Measurements from ENCODE around the gene RABGAP1. TPM values are rescaled to one million over a fixed set of nuclear protein-coding genes. Genes with fewer than 3 reads are reported as not detected.
A peak's percentile ranks its signal among the peaks of the same experiment; 100 is the strongest.

The RABGAP1 gene
- polyA plus RNA-seq, 1 donor from 2014 or later: 67.8 TPM

DNA sequence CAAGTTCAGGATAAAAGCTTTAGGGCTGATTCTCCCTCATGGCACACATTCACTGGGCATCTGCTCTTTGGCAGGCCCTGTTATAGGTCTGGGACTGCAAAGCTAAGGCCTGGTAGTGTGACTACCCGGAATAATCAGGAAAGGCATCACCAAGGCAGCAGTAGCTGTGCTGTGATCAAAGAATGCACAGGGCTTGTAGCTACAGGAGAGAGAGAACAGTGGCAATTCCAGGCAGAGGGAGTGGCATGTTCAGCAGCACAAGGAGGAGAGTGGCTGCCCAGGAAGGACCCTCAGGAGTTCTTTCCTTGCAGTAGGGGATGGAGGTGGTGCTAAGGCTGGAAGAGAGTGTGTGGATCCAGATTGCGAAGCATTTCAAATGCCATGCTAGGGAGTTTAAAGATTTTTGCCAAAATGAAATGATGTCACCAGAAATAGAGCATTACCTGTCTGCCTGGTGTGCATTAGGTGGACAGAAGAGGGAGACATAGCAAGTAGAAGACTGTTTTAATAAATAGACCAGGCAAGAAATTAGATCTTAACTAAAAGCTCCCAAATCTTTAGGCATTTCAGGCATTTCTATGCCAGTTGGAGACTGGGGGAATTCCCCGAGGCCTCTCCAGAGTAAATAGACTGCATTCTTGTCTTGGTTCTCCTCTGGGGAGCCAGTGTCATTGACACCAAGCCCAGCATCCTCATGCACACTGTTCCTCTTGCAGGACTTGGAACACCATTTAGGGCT is 161.7 kb downstream of the RABGAP1 start:
- no peak overlapping the region for H3K4me2 ChIP-seq (ENCODE audit: low read length)
- H3K27ac ChIP-seq (ENCODE audit: low read length): no peak overlapping the region
- H3K4me3 ChIP-seq (ENCODE audit: low read length): no peak overlapping the region
- no peaks in the 10 kb centered on the region for H3F3A ChIP-seq (ENCODE audit: insufficient read depth, low read length, poor library complexity, severe bottlenecking)
- peaks cover 4% of the 10 kb centered on the region for H4K20me1 ChIP-seq (ENCODE audit: insufficient read depth)
- TF ChIP-seq SMC3 (conservative IDR thresholded peaks at IDR 0.05; ENCODE audit: poor library complexity) (peak; percentile 19), TAF1 (IDR thresholded peaks at IDR 0.05; ENCODE audit: low read depth) (no peak)
- peaks cover 20% of the 10 kb centered on the region for H3K36me3 ChIP-seq (ENCODE audit: insufficient read depth, low read length)
- no peaks in the 10 kb centered on the region for H3K27me3 ChIP-seq (ENCODE audit: insufficient read depth, low read depth, low read length)
- H3K9me2 ChIP-seq (ENCODE audit: insufficient read depth, low read length): no peaks in the 10 kb centered on the region
- no peaks in the 10 kb centered on the region for H3K9me3 ChIP-seq (ENCODE audit: low read length)
- H3K9ac ChIP-seq (ENCODE audit: low read length): no peak overlapping the region
- no peak overlapping the region for H2AFZ ChIP-seq (ENCODE audit: low read depth, low read length)
- H3K79me2 ChIP-seq (replicated peaks; ENCODE audit: insufficient read depth, low read length): no peaks in the 10 kb centered on the region

DNA sequence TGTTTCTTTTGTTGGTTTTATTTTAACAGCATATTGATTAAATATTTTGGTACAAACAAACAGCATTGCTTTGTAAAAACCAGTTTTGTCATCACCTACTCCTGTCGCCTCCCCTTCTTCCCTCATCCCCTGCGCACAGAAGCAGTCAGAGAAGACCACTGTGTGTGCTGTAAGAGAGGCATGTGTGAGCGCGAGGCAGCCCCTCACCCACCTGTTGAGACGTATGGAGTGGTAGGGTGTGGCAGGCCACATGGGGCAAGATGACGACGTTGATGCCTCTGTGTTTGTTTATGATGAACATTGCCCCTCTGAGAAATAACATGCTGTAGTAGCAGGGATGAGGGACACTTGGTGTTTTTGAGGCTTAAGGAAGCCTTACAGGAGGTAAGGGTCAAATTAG is 164.0 kb downstream of the RABGAP1 start:
- H3K79me2 ChIP-seq (replicated peaks; ENCODE audit: insufficient read depth, low read length): no peaks in the 10 kb centered on the region
- peaks cover 7% of the 10 kb centered on the region for H3K36me3 ChIP-seq (ENCODE audit: insufficient read depth, low read length)
- peaks cover 4% of the 10 kb centered on the region for H4K20me1 ChIP-seq (ENCODE audit: insufficient read depth)
- H3K27ac ChIP-seq (ENCODE audit: low read length): no peak overlapping the region
- H3K4me3 ChIP-seq (ENCODE audit: low read length): no peak overlapping the region
- H3K27me3 ChIP-seq (ENCODE audit: insufficient read depth, low read depth, low read length): no peaks in the 10 kb centered on the region
- no peaks in the 10 kb centered on the region for H3K9me2 ChIP-seq (ENCODE audit: insufficient read depth, low read length)
- TF ChIP-seq, protein P1, sequence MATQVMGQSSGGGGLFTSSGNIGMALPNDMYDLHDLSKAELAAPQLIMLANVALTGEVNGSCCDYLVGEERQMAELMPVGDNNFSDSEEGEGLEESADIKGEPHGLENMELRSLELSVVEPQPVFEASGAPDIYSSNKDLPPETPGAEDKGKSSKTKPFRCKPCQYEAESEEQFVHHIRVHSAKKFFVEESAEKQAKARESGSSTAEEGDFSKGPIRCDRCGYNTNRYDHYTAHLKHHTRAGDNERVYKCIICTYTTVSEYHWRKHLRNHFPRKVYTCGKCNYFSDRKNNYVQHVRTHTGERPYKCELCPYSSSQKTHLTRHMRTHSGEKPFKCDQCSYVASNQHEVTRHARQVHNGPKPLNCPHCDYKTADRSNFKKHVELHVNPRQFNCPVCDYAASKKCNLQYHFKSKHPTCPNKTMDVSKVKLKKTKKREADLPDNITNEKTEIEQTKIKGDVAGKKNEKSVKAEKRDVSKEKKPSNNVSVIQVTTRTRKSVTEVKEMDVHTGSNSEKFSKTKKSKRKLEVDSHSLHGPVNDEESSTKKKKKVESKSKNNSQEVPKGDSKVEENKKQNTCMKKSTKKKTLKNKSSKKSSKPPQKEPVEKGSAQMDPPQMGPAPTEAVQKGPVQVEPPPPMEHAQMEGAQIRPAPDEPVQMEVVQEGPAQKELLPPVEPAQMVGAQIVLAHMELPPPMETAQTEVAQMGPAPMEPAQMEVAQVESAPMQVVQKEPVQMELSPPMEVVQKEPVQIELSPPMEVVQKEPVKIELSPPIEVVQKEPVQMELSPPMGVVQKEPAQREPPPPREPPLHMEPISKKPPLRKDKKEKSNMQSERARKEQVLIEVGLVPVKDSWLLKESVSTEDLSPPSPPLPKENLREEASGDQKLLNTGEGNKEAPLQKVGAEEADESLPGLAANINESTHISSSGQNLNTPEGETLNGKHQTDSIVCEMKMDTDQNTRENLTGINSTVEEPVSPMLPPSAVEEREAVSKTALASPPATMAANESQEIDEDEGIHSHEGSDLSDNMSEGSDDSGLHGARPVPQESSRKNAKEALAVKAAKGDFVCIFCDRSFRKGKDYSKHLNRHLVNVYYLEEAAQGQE (IDR thresholded peaks at IDR 0.05; ENCODE audit: borderline replicate concordance): no peak
- TF ChIP-seq EP300 (conservative IDR thresholded peaks at IDR 0.05; ENCODE audit: poor library complexity, severe bottlenecking): no peak
- TF ChIP-seq RAD21 (conservative IDR thresholded peaks at IDR 0.05): no peak
- no peak for TF ChIP-seq SMC3 (conservative IDR thresholded peaks at IDR 0.05; ENCODE audit: poor library complexity)
- no peak for TF ChIP-seq TAF1 (IDR thresholded peaks at IDR 0.05; ENCODE audit: low read depth)
- H3K9me3 ChIP-seq (ENCODE audit: low read length): no peaks in the 10 kb centered on the region
- no peak overlapping the region for H3K4me2 ChIP-seq (ENCODE audit: low read length)
- H2AFZ ChIP-seq (ENCODE audit: low read depth, low read length): no peak overlapping the region
- no peak overlapping the region for H3K9ac ChIP-seq (ENCODE audit: low read length)
- no peaks in the 10 kb centered on the region for H3F3A ChIP-seq (ENCODE audit: insufficient read depth, low read length, poor library complexity, severe bottlenecking)

DNA sequence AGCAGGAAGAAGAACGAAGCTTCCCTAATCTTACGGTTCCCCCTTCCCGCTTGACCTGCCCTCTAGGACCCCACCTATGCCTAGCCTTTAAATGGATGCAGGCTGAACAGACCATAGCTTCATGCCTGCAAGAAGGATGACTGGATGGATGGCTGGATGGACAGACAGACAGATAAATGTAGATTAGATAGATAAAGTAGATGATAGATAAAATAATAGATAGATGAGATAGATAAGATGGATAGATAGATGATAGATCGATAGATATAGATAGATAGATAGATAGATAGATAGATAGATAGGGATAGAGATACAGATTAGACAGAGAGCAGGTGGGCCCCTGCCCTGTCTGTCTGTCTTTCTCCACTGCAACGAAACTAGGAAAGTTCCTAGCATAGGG is 164.7 kb downstream of the RABGAP1 start:
- Histone ChIP-seq H3K36me3 (ENCODE audit: insufficient read depth, low read length) (peaks cover 7% of the 10 kb centered on the region), H3K79me2 (replicated peaks; ENCODE audit: insufficient read depth, low read length) (no peaks in the 10 kb centered on the region), H3F3A (ENCODE audit: insufficient read depth, low read length, poor library complexity, severe bottlenecking) (no peaks in the 10 kb centered on the region), H2AFZ (ENCODE audit: low read depth, low read length) (no peak overlapping the region), H3K27me3 (ENCODE audit: insufficient read depth, low read depth, low read length) (no peaks in the 10 kb centered on the region), H4K20me1 (ENCODE audit: insufficient read depth) (peaks cover 4% of the 10 kb centered on the region), H3K27ac (ENCODE audit: low read length) (no peak overlapping the region), H3K4me2 (ENCODE audit: low read length) (no peak overlapping the region), H3K9ac (ENCODE audit: low read length) (no peak overlapping the region), H3K9me3 (ENCODE audit: low read length) (no peaks in the 10 kb centered on the region), H3K9me2 (ENCODE audit: insufficient read depth, low read length) (no peaks in the 10 kb centered on the region), H3K4me3 (ENCODE audit: low read length) (no peak overlapping the region)
- TF ChIP-seq SMC3 (conservative IDR thresholded peaks at IDR 0.05; ENCODE audit: poor library complexity) (no peak), POLR2AphosphoS5 (IDR thresholded peaks at IDR 0.05) (no peak), EP300 (conservative IDR thresholded peaks at IDR 0.05; ENCODE audit: poor library complexity, severe bottlenecking) (no peak), RAD21 (conservative IDR thresholded peaks at IDR 0.05) (no peak), EZH2 (IDR thresholded peaks at IDR 0.05; ENCODE audit: borderline replicate concordance, insufficient read depth, low read length, poor library complexity, severe bottlenecking) (no peak), MXI1 (conservative IDR thresholded peaks at IDR 0.05; ENCODE audit: poor library complexity, severe bottlenecking) (no peak), TAF1 (IDR thresholded peaks at IDR 0.05; ENCODE audit: low read depth) (no peak)
- TF ChIP-seq, protein P2, sequence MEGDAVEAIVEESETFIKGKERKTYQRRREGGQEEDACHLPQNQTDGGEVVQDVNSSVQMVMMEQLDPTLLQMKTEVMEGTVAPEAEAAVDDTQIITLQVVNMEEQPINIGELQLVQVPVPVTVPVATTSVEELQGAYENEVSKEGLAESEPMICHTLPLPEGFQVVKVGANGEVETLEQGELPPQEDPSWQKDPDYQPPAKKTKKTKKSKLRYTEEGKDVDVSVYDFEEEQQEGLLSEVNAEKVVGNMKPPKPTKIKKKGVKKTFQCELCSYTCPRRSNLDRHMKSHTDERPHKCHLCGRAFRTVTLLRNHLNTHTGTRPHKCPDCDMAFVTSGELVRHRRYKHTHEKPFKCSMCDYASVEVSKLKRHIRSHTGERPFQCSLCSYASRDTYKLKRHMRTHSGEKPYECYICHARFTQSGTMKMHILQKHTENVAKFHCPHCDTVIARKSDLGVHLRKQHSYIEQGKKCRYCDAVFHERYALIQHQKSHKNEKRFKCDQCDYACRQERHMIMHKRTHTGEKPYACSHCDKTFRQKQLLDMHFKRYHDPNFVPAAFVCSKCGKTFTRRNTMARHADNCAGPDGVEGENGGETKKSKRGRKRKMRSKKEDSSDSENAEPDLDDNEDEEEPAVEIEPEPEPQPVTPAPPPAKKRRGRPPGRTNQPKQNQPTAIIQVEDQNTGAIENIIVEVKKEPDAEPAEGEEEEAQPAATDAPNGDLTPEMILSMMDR (IDR thresholded peaks at IDR 0.05; ENCODE audit: poor library complexity, severe bottlenecking): no peak
- TF ChIP-seq, protein P1 (IDR thresholded peaks at IDR 0.05; ENCODE audit: borderline replicate concordance): no peak

All from neural cell (in vitro differentiated cells).